GM19043 (cell line): ENCODE results near the gene FNDC3B.

Experiments
- ATAC-seq: cut with Tn5 transposase; IDR thresholded peaks from one replicate; pipeline ENCODE4 v1.9.1; 2021; ENCODE audit warnings: low read depth; ENCODE audit not compliant: unreplicated experiment

Gene FNDC3B

DNA sequence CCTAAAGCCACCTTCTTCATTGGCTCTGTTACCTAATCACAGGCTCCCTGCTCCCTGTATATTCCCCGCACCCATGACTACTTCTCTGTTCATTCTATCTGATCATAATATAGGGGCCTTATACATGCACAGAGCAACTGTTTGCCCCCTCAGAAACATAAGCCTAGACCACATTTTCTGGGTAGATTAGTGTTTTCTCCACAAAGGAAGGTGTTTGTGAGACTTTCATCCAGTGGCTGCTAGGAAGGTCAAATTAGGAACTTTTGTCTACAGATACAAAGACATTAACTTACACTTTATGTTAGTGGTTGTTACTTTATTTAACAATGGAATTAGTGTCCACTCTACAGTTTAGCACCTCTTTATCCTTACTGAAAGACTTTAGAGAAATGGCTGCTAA is 234.0 kb downstream of the FNDC3B start:
- ATAC-seq, result no peak

DNA sequence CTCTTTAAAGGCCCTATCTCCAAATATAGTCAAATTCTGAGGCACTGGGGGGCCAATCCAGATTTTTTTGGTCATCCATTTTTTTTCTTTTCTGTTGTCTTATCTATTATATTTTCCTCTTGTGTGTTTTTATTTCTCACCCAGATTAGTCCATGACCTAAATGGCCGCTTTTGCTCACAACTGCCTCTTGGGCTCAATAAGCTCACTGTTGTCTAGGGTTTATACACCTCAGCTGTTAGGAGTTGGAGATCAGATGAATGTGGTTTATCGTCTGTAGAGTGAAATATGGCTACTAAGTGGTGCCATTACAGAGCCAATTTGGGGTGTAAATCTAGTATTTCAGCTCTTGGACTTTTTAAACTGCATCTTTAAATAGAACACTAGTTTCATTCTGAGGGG is 235.5 kb downstream of the FNDC3B start:
- ATAC-seq, result no peak

DNA sequence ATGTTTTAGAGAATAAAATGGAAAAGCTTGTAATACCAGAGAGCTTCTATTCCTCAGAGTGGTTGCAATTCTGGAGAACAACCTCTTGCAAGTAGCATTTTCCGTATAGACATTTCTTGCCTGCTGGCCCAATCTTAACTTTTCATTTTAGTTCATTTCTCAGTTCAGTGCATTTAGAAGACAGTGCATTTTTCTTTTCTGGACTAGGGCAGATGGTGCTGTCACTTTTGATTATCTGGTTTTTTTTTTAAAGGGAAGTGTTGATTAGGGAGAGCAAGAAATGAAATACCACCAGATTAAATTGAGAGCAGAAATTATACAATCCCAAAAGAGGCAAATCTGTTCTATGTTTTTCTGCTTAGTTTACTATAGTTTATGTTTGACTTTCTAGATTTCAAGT is 236.2 kb downstream of the FNDC3B start:
- no peak for ATAC-seq

DNA sequence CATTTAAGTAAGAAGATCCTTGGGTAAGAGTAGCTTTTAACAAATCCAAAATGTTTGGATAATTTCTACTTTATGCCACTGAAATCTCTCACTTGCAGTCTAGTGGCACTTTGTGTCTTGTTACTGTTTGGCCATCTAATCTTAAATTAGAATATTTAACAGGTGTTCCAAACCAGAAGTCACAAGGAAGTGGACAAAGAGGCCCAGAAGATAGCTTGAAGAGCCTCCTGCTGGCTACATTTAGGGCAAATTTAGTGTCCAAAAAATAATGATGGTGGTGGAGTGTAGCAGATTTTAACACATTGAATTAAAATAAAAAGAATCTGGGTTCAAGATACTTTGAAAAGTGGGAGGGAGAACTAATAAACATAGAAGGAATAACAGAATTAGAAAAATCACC is 236.7 kb downstream of the FNDC3B start:
- no peak for ATAC-seq

DNA sequence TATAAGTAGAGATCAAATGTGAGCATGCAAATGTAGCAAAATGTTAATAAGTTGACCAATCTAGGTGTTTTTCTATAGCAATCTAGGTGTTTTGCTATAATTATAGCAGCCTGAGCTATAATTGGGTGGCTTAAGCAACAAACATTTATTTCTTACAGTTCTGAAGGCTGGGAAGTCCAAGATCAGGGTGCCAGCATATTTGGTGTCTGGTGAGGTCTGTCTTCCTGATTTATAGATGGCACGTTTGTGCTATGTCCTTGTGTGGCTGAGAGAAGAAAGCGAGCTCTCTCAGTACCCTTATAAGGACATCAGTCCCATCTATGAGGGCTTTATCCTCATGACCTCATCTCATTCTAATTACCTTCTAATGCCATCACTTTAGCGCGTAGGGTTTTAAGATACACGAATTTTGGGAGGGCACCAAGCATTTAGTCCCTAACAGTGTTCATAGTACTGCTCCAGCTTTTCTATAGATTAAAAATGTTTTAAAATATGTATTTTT is 237.8 kb downstream of the FNDC3B start:
- ATAC-seq, result no peak

DNA sequence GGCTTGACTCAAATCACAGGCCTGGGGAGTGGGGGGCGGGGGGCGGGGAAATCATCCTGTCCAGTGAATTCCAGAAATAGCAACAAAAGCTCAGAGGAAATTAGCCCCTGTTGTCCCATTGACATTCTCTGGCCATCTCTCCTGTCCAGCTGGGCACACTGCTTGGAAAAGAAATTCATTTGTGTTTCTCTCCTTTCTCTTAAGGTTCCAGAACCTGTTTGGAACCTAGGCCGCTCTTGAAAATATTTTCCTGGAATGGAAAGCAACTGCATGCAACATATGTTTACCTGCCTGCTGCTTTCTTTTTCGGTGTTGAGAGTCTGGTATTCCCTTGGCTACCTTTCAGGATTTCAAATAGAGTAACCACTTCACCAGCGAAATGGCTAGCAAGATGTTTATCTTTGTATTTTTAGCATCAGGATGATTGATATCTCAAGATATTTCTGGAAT is 239.8 kb downstream of the FNDC3B start:
- no peak for ATAC-seq

DNA sequence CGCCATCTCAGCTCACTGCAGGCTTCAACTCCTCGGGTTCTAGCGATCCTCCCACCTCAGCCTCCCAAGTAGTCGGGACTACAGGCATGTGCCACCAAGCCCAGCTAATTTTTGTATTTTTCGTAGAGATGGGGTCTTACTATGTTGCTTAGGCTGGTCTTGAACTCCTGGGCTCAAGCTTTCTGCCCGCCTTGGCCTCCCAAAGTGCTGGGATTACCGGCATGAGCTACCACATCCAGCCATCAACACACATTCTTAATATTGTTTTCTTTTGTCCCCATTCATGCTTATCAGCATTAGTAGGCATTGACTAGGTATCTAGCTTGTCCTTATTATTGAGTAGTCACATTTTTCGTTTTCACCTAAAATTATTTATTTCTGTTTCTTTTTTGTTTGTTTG is 240.6 kb downstream of the FNDC3B start:
- no peak for ATAC-seq

DNA sequence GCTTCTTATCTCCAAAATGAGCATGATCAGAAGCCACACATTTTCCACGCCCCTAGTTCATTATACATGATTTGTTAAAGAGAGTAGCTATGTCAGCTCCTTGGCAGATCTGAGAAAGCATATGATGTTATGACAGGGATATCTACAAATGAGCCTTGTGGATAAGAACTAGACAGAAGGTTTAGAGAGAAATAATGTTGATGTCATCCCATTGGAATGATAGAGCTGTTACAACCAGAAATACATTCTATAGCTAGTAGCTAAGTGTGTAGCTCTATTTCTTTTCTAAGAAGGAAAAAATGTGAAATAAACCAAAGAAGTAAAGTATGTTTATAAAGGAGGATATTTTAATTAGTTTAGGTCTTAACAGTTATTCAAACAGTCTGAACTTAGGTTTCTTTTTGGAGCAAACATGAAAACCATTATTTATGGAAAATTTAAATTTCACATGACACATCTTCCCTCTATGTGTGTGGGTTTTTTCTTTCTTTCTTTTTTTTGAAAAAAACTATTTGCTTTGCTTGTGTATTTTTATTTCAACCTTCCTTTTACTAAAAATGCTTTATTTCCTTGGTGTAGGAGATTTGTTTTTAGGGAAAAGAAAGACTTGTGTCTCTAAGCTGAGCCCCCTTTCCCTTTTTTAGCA is 241.2 kb downstream of the FNDC3B start:
- ATAC-seq, result no peak

DNA sequence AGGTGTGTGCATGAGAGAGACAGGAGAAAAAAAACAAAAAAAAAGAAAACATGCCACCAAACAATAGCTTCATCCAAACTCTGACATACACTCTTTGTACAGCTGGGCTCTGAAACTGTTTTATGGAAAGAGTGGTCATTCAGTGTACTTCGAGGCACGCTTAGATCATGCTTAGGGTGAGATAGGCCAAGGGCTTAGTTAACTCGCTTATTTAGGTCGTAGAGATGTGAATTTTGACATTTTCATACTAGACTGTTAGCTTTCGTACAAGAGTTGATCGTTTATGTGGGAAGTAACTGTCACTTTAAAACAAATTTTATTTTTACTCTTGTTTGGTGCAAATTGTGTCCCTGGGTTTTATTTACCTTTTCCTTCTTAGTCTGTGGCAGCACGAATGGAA is 242.5 kb downstream of the FNDC3B start:
- ATAC-seq, result no peak

DNA sequence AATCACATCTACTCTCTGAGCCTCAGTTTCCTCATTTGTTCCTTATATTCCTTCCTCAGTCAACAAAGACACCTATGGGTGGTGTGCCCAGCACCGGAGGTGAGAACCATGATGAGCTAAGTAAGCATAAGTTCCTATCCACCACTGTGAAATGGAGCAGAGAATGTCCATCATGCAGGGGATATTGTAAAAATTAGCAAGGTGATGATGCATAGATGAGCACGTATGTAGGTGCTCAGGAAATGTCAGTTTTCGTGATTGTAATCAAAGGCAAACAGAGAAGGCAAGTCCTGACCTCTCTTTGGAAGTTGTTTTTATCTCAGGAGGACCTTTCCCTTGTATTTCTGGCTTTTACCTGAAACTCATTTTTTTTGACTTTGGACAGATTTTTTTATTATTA is 243.5 kb downstream of the FNDC3B start:
- ATAC-seq, result no peak

DNA sequence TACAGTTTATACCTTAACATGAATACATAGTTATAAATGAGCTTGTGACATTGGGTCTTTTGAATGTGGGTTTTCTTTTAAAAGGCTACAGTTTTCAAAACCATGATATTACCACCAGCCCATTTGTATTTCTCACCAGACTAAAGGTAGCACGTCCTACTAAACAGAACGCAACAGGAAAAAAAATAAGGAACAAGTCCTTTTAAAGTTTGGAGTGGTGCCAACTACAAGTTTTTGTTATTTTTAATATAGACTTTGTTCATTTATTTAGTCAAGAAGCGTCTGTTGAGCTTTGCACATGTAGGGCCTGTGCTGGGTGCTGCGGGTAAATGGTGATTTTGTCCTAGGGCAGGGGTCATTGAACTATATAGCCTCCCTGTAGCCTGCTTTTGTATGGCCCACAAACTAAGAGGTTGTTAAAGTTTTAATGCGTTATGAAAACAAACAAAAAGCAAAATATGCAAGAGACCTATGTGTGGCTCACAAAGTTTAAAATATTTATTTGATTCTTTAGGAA is 244.5 kb downstream of the FNDC3B start:
- no peak for ATAC-seq

DNA sequence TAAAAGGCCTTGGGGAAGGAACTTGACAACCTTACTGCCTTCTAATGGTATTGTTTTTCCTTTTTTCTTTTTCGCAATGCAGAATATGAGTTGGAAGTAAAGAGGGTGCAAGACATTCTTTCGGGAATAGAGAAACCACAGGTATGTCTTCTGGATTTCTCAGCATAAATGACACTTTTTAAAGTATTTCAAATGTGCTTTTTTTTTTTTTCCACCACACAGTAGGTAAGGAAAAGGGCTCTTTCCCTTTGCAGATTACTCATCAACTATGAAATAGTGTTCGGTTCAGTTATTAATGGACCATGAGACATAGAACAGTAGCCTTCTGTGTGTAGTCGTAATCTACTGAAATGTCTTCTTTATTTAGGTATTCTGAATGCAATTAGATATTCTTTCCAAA is 246.5 kb downstream of the FNDC3B start:
- ATAC-seq, result no peak

DNA sequence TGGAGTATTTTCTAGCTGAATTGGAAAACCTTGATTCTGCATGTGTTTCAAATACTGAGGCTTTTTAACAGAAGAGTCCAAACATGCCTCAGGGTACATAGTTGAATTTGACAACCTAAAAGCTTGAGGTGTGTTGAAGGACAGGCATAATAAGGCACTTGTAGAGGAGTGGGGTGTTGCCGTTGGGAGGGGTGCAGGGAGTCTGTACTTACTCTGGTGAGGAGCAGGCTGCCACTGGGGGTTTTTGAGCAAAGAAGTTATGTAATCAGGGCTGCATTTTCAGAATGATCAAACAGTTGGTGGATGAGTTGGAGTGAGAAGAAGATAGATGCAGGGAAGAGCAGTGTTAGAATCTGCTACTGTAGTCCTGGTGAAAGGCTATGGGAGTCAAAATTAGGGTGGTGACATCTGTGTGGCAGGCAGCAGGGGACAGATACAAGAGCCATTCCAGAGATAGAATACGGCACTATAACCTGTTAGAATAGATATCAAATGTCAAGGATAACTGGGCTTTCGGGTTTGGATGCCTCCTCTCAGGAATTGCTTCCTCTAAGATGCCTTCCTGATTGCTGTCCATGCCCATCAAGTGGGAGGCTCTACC is 247.3 kb downstream of the FNDC3B start:
- ATAC-seq, result no peak

DNA sequence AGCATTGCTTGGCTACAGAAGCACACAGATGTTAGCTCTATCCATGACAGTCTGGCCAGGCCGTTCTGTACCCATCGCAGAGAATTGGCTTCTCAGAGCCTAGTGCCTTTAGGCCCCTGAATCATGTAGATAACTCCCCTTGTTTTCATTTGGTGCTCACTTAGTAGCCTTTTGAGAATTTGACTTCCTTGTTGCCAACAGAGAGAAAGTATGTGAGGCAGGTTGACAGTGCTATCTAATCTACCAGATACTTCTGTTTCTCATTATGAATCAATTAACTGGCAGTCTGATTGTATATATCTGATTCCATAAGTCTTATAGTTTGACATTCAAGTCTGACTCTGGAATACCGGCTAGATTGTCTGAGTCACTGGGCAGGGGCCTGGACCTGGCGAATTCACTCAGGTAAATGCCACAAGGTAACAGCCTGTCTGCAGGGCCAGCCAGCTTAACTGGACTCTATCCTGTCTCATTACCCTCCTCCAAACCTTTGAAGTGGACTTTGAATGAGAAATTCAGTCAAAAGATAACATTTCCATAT is 248.6 kb downstream of the FNDC3B start:
- ATAC-seq, result no peak

DNA sequence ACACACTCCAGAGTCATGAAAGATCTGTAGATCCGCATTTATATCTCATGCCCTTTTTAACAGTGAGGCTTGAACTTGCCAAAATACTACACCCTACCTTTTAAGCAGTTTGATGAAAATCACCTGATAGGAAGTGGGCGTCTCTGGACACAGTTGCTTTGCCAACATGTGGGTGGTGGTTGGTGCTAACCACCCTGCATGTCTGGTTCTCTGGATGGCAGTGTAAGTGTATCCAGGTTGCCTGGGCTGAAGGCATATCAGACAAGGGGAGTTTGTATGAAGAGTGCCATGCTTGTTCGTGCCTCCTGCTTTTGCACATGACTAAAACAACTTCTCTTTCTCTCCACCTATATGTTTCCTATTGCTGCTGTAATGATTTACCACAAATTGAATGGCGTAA is 249.3 kb downstream of the FNDC3B start:
- no peak for ATAC-seq

DNA sequence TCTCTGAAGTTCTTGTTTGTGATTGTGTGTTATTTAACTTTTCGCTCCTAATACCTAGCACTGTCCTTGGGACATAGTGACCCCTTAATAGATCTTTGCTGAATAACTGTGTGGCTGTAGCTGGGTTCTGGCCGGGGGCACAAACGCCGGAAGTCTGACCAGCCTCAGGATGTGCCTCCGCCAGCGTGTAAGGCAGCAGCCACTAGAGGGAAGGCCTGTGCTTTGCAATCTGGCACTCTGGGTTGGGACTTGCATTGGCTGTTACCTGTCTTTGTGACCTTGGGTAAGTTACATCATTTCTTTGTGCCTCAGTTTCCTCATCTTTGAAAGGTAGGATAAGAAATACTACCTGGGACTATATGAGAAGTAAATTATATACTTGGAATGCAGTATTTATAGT is 250.2 kb downstream of the FNDC3B start:
- ATAC-seq, result peak; percentile 87

DNA sequence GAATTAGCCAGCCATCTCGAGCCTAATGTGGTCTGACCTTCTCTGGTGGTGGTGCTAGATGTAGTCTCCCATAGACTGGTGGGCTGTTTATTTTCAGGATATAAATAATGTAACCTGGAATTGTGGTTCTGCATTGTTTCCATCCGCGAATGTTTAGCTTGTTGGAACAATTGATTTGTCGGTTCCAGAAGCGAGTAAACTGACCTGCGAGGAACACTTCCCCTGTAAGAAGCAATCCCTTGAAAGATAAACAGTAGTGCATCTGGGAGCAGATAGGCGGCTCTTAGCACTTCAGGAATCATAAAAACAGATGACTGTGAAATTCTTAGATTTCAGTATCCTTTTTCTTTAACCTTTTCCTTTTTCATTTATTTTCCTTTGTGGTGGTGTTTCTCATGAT is 251.1 kb downstream of the FNDC3B start:
- ATAC-seq, result no peak

DNA sequence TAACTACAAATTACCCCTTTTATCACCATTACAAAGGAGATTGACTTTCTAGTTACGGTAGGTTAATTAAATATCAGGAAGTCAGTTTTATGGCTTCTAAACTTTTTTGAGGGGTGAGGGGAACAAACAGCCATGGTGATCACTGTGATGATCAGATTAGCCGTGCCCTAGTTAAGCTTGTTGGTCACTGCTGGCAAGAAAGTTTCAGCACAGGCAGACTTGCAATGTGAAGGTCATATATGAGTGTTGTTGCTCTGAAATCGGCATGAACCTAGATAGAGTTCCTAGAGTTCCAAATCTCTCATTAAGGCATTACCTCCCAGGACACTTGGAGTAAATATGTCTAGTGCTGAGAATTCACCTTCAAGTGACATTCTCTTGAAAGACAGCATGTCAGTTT is 252.3 kb downstream of the FNDC3B start:
- ATAC-seq, result no peak

DNA sequence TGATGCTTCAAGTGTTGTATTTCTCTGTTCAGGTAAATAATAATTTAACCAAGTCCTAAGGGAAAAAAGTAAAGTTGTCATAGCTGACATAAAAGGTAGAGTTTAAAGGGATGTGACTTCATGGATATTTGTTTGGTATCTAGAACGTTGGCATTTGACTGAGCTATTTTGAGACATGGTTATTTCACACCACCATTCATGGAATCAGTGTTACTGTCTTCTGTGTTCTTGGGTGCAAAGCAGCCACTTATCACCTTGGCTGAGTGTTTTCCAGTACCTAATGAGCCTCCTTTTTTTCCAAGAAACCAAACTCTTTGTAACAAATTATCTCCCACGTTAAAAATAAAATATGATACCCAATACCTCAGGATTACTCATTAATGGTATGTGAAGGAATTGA is 253.0 kb downstream of the FNDC3B start:
- ATAC-seq, result no peak

DNA sequence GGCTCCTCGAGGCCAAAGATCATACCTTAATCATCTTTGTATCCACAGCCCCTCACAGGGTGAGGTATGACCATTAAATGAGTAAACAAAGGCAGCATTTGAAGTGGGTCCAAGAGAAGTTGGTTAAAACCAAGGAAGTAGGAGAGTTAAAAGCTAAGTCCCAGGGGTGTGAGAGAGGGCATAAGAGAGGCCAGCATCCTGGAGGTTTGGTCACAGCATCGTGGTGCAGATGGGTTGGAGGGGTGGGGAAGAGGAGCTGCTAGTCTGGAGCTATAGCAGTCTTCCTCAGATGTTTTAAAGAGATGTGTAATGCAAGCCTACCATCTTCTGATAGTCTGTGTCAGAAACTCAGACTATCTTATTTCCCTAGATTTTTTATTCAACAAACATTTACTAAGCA is 253.7 kb downstream of the FNDC3B start:
- ATAC-seq, result no peak

DNA sequence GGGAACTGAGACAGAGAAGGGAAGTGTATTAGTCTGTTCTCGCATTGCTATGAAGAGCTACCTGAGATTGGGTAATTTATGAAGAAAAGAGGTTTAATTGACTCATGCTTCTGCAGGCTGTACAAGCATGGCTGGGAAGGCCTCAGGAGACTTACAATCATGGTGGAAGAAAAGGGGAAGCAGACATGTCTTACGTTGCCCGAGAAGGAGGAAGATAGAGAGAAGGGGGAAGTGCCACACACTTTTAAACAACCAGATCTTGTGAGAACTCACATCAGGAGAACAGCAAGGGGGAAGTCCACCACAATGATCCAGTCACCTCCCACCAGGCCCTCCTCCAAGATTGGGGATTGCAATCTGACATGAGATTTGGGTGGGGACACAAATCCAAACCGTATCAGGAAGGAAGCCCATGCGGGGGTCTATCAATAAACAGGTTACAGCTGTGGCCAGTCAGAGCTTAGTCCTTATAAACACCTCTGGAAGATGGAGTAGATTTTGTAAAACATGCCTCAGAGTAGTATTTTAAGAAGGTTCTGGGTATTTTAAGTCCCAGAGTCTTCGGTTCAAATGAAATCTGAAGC is 254.9 kb downstream of the FNDC3B start:
- ATAC-seq, result no peak
